Upper lobe of left lung (tissue), 6 donors: ENCODE measurements around the gene EPC1. TPM values are rescaled to one million over a fixed set of nuclear protein-coding genes. Genes with fewer than 3 reads are reported as not detected.
"Not testable (repeated sequence)": the region's sequence is repeated elsewhere in the genome, so short reads cannot be mapped to it uniquely, and the experiment has no call there.

ENCODE experiments used
- ATAC-seq, 2 donors: fragments of 200-7000 bp; cut with Tn5 transposase; one replicate each; pipeline ENCODE4 v1.9.1; 2022; ENCODE audit warnings: mild to moderate bottlenecking in 2 of 2, moderate library complexity in 2 of 2; ENCODE audit not compliant: low FRiP score in 2 of 2
- DNase-seq, 2 donors: peaks; one replicate each; pipeline ENCODE4 v3.0.0-alpha.2; 2019 to 2020
- H3K27ac ChIP-seq, 4 donors: fragments of 200-600 bp; sonication (generic); one replicate each; pipeline ENCODE4 v1.5.1; 2016 to 2019
- H3K27me3 ChIP-seq, 4 donors: fragments of 200-600 bp; sonication (generic); one replicate each; pipeline ENCODE4 v1.5.1; 2017 to 2019
- H3K36me3 ChIP-seq, 4 donors: fragments of 200-600 bp; sonication (generic); one replicate each; pipeline ENCODE4 v1.5.1; 2016 to 2019
- H3K4me1 ChIP-seq, 4 donors: fragments of 200-600 bp; sonication (generic); one replicate each; pipeline ENCODE4 v1.5.1; 2018 to 2019
- H3K4me3 ChIP-seq, 4 donors: fragments of 200-600 bp; sonication (generic); one replicate each; pipeline ENCODE4 v1.5.1; 2017 to 2019; ENCODE audit warnings: mild to moderate bottlenecking in 2 of 4, moderate library complexity in 1 of 4
- H3K9me3 ChIP-seq, 4 donors: fragments of 200-600 bp; sonication (generic); one replicate each; pipeline ENCODE4 v1.5.1; 2018 to 2019
- CTCF ChIP-seq, 6 experiments: fragments of 450-650 bp in 4 of 6; fragments of 200-600 bp in 2 of 6; sonication (generic) in 2 of 6; IDR thresholded peaks; one replicate each; pipeline ENCODE4 v1.5.1; 2016 to 2019; ENCODE audit warnings: antibody characterized with exemption in 6 of 6
- EP300 ChIP-seq, 4 donors: sonication (generic); formaldehyde crosslinking; IDR thresholded peaks; one replicate each; pipeline ENCODE4 v1.5.1; 2017; ENCODE audit warnings: antibody characterized with exemption in 4 of 4, control low read depth in 2 of 4
- POLR2A ChIP-seq, 4 donors: fragments of 450-650 bp; IDR thresholded peaks; one replicate each; pipeline ENCODE4 v1.5.1; 2016 to 2017; ENCODE audit warnings: antibody characterized with exemption in 4 of 4, mild to moderate bottlenecking in 2 of 4
- POLR2AphosphoS5 ChIP-seq, 2 donors: sonication (generic); formaldehyde crosslinking; IDR thresholded peaks; one replicate each; pipeline ENCODE4 v1.5.1; 2017; ENCODE audit warnings: antibody characterized with exemption in 2 of 2
- WGBS, 2 donors: methylation state at CpG; one replicate each; pipeline ENCODE4 v1.1.5; 2017 to 2018; 5-methylcytosine and 5-hydroxymethylcytosine counted together
- total RNA-seq, 6 donors: library from RNA; depleted of rRNA in 4 of 6; stranded (reverse); fragments of >200 nt in 4 of 6; gene quantifications; one replicate each; pipeline versions ENCODE4 v1.1.0 to v1.2.1, GENCODE V29; 2016 to 2021
- donor health status: DM: no; HTN: no; CAD: no; lungs with moderate emphysema.
- donor health status: DM: no; HTN: yes; CAD: no; lungs with severe emphysema.

Gene EPC1
- total RNA-seq = 10 to 100 TPM; 26.2 to 82.8 (median 36.7) TPM

GRCh38 chr10:32346551-32347362, at the start of gene EPC1:
EPC1 (minus strand) TSS chr10:32347158; CDS start chr10:32346915, 243 bp downstream.
- whole genome bisulfite sequencing, 2 donors = 0% methylated on average over 19 to 62 of the region's 97 CpGs

GRCh38 chr10:32393911-32394310, 47.0 kb upstream of the EPC1 start:
- ATAC-seq = no peak
- no peaks in the 10 kb centered on the region for H3K36me3 ChIP-seq
- no peak overlapping the region for H3K4me3 ChIP-seq
- 52 to 74% methylated on average over 4 of the region's 4 CpGs for WGBS, 2 donors
- H3K4me1 ChIP-seq = no peaks in the 10 kb centered on the region
- DNase-seq = no peak
- H3K27ac ChIP-seq = no peak overlapping the region
- no peaks in the 10 kb centered on the region for H3K9me3 ChIP-seq
- no peaks in the 10 kb centered on the region for H3K27me3 ChIP-seq
- TF ChIP-seq POLR2A (IDR thresholded peaks at IDR 0.05) = no peak
- TF ChIP-seq POLR2AphosphoS5 (IDR thresholded peaks at IDR 0.05) = no peak
- no peak for TF ChIP-seq EP300 (IDR thresholded peaks at IDR 0.05)
- no peak for TF ChIP-seq CTCF (IDR thresholded peaks at IDR 0.05)

More at GRCh38 chr10:32346551-32347362, at the start of gene EPC1:
- DNase-seq (peak; percentile 84 to 98), ATAC-seq (peak; percentile 95 to 97)
- Histone ChIP-seq H3K27ac (peak within 1 kb of the TSS; percentile 99 to 100 (median 100)), H3K4me1 (peaks cover 41 to 52% (median 41%) of the 10 kb centered on the region in 4 donors), H3K9me3 (no peaks in the 10 kb centered on the region), H3K36me3 (peaks cover 0 to 19% (median 0%) of the 10 kb centered on the region in 4 donors), H3K27me3 (no peaks in the 10 kb centered on the region), H3K4me3 (peak within 1 kb of the TSS; percentile 41 to 84 (median 72))
- TF ChIP-seq POLR2AphosphoS5 (IDR thresholded peaks at IDR 0.05) (peak; percentile 87 to 94), CTCF (IDR thresholded peaks at IDR 0.05) (peak in 3 of 6 experiments; percentile 25 to 33 (median 32)), POLR2A (IDR thresholded peaks at IDR 0.05) (peak in 3 of 4 donors; percentile 95 to 97 (median 95)), EP300 (IDR thresholded peaks at IDR 0.05) (no peak)

- not testable (repeated sequence) for H3K4me3 ChIP-seq, DNase-seq, H3K9me3 ChIP-seq, H3K27ac ChIP-seq, ATAC-seq, H3K36me3 ChIP-seq, H3K27me3 ChIP-seq
- peaks cover 0 to 11% (median 7%) of the 10 kb centered on the region in 4 donors for H3K4me1 ChIP-seq
Observed at GRCh38 chr10:32392284-32392683, 45.3 kb upstream of the EPC1 start.

GRCh38 chr10:32390193-32390592, 43.2 kb upstream of the EPC1 start:
- no peaks in the 10 kb centered on the region for H3K9me3 ChIP-seq
- no peak overlapping the region for H3K27ac ChIP-seq
- 86 to 96% methylated on average over 3 of the region's 3 CpGs for WGBS, 2 donors

More at GRCh38 chr10:32390193-32390592, 43.2 kb upstream of the EPC1 start:
- no peak overlapping the region for H3K4me3 ChIP-seq
- no peak for ATAC-seq
- H3K36me3 ChIP-seq = no peaks in the 10 kb centered on the region
- TF ChIP-seq POLR2A (IDR thresholded peaks at IDR 0.05) (no peak), CTCF (IDR thresholded peaks at IDR 0.05) (no peak), POLR2AphosphoS5 (IDR thresholded peaks at IDR 0.05) (no peak), EP300 (IDR thresholded peaks at IDR 0.05) (no peak)
- H3K27me3 ChIP-seq = no peaks in the 10 kb centered on the region
- no peak for DNase-seq
- H3K4me1 ChIP-seq = peaks cover 0 to 11% (median 7%) of the 10 kb centered on the region in 4 donors
